CD14-positive monocyte (primary cell): ENCODE measurements around the gene CORO1C. TPM values are rescaled to one million over a fixed set of nuclear protein-coding genes. Genes with fewer than 3 reads are reported as not detected.

Source experiments
- DNase-seq, 3 donors: peaks; one replicate each; pipeline ENCODE4 v3.0.0-alpha.2; 2011 to 2022
- H2AFZ ChIP-seq: 2 replicates; pipeline ENCODE4 v1.6.0; 2012; ENCODE audit warnings: mild to moderate bottlenecking, low read depth, low read length, inconsistent platforms; ENCODE audit not compliant: insufficient read depth, poor library complexity, severe bottlenecking
- H3K27ac ChIP-seq, 2 donors: 1 replicate in 1 of 2; 2 replicates in 1 of 2; pipeline ENCODE4 v1.5.1; 2012 to 2013; ENCODE audit warnings: low read length in 2 of 2, control low read depth in 1 of 2, inconsistent platforms in 1 of 2, low read depth in 1 of 2, mild to moderate bottlenecking in 1 of 2
- H3K27me3 ChIP-seq, 2 donors: one replicate each; pipeline versions ENCODE4 v1.6.0 to v1.6.1; 2011 to 2013; ENCODE audit warnings: low read length in 2 of 2; ENCODE audit not compliant: control insufficient read depth in 2 of 2, insufficient read depth in 2 of 2
- H3K36me3 ChIP-seq, 2 donors: replicated peaks in 1 of 2; 1 replicate in 1 of 2; 2 replicates in 1 of 2; pipeline versions ENCODE4 v1.5.1 to v1.6.1; 2012 to 2013; ENCODE audit warnings: low read length in 2 of 2, control low read depth in 1 of 2, inconsistent platforms in 1 of 2, mild to moderate bottlenecking in 1 of 2; ENCODE audit not compliant: insufficient read depth in 2 of 2, control insufficient read depth in 1 of 2
- H3K4me1 ChIP-seq, 2 donors: 1 replicate in 1 of 2; 2 replicates in 1 of 2; pipeline versions ENCODE4 v1.5.1 to v1.6.1; 2012 to 2013; ENCODE audit warnings: low read length in 2 of 2, control low read depth in 1 of 2, inconsistent platforms in 1 of 2, mild to moderate bottlenecking in 1 of 2, moderate library complexity in 1 of 2; ENCODE audit not compliant: insufficient read depth in 2 of 2, control insufficient read depth in 1 of 2
- H3K4me2 ChIP-seq: replicated peaks from 2 replicates; pipeline ENCODE3; 2012; ENCODE audit warnings: low read length, moderate library complexity, mild to moderate bottlenecking; ENCODE audit not compliant: poor library complexity, severe bottlenecking; ENCODE audit errors: extremely low read depth
- H3K4me3 ChIP-seq, 3 experiments: fragments of 200-600 bp in 1 of 3; sonication (generic) in 1 of 3; replicated peaks in 1 of 3; 1 replicate in 2 of 3; 2 replicates in 1 of 3; pipeline ENCODE4 v1.5.1; 2011 to 2013; ENCODE audit warnings: low read length in 3 of 3, mild to moderate bottlenecking in 3 of 3, control low read depth in 2 of 3, low read depth in 2 of 3, inconsistent platforms in 1 of 3, moderate library complexity in 1 of 3
- H3K79me2 ChIP-seq: 2 replicates; pipeline ENCODE4 v1.6.0; 2012; ENCODE audit warnings: mild to moderate bottlenecking, control low read depth, inconsistent platforms, low read length, moderate library complexity; ENCODE audit not compliant: insufficient read depth
- H3K9ac ChIP-seq: 2 replicates; pipeline ENCODE4 v1.6.0; 2017; ENCODE audit warnings: low read length, mild to moderate bottlenecking; ENCODE audit not compliant: insufficient read depth, poor library complexity, severe bottlenecking
- H3K9me3 ChIP-seq, 2 donors: replicated peaks in 1 of 2; 1 replicate in 1 of 2; 2 replicates in 1 of 2; pipeline versions ENCODE4 v1.5.1 to v1.6.1; 2012 to 2013; ENCODE audit warnings: low read length in 2 of 2, control low read depth in 1 of 2; ENCODE audit not compliant: control insufficient read depth in 1 of 2, insufficient read depth in 1 of 2
- H4K20me1 ChIP-seq: 2 replicates; pipeline ENCODE4 v1.6.0; 2012; ENCODE audit warnings: mild to moderate bottlenecking, low read length, control low read depth, moderate library complexity; ENCODE audit not compliant: insufficient read depth
- H3K27ac Mint-ChIP-seq, 7 donors: one replicate each; pipeline ENCODE4 v1.8.0; 2020; ENCODE audit warnings: mild to moderate bottlenecking in 7 of 7, mixed read lengths in 7 of 7, moderate library complexity in 6 of 7, inconsistent platforms in 2 of 7
- H3K27me3 Mint-ChIP-seq, 3 donors: one replicate each; pipeline ENCODE4 v1.8.0; 2021 to 2022; ENCODE audit warnings: low read depth in 3 of 3, mild to moderate bottlenecking in 3 of 3, mixed read lengths in 3 of 3, moderate library complexity in 3 of 3, inconsistent platforms in 1 of 3
- H3K36me3 Mint-ChIP-seq, 2 donors: one replicate each; pipeline ENCODE4 v1.8.0; 2020; ENCODE audit warnings: mixed read lengths in 2 of 2, inconsistent platforms in 1 of 2, mild to moderate bottlenecking in 1 of 2
- H3K4me1 Mint-ChIP-seq: one replicate; pipeline ENCODE4 v1.8.0; 2020; ENCODE audit warnings: mild to moderate bottlenecking, mixed read lengths
- H3K4me3 Mint-ChIP-seq, 2 donors: one replicate each; pipeline ENCODE4 v1.8.0; 2020; ENCODE audit warnings: mild to moderate bottlenecking in 2 of 2, mixed read lengths in 2 of 2, moderate library complexity in 1 of 2
- H3K9me3 Mint-ChIP-seq, 7 donors: one replicate each; pipeline ENCODE4 v1.8.0; 2020 to 2022; ENCODE audit warnings: mixed read lengths in 7 of 7, mild to moderate bottlenecking in 6 of 7, moderate library complexity in 6 of 7, inconsistent platforms in 2 of 7
- WGBS: methylation state at CpG from one replicate; pipeline ENCODE4 v1.1.5; 2013; ENCODE audit warnings: missing lambda C conversion rate; ENCODE audit not compliant: insufficient coverage; 5-methylcytosine and 5-hydroxymethylcytosine counted together
- intact Hi-C, 2 donors: fragments of 100-400 bp; cut with micrococcal nuclease; formaldehyde crosslinking; loops; one replicate each; pipeline versions ENCODE4 v1.15.0 to v1.15.1; 2023
- polyA plus RNA-seq, 3 donors: library from polyadenylated mRNA; depleted of rRNA in 1 of 3; unstranded in 2 of 3; stranded (reverse) in 1 of 3; fragments of 300-500 nt in 2 of 3; fragments of >200 nt in 1 of 3; fragmentation: Illumina TruSeq in 2 of 3; gene quantifications; 1 replicate in 2 of 3; 2 replicates in 1 of 3; pipeline ENCODE4 v1.2.3, GENCODE V29; 2012 to 2021
- TF ChIP-seq, protein P1 (sequence below): fragments of 200-600 bp; IDR thresholded peaks from one replicate; pipeline ENCODE4 v1.8.0; 2022; ENCODE audit warnings: antibody characterized with exemption, mild to moderate bottlenecking

Gene CORO1C
- polyA plus RNA-seq, 3 donors, result 77.5 to 285 (median 229) TPM

DNA sequence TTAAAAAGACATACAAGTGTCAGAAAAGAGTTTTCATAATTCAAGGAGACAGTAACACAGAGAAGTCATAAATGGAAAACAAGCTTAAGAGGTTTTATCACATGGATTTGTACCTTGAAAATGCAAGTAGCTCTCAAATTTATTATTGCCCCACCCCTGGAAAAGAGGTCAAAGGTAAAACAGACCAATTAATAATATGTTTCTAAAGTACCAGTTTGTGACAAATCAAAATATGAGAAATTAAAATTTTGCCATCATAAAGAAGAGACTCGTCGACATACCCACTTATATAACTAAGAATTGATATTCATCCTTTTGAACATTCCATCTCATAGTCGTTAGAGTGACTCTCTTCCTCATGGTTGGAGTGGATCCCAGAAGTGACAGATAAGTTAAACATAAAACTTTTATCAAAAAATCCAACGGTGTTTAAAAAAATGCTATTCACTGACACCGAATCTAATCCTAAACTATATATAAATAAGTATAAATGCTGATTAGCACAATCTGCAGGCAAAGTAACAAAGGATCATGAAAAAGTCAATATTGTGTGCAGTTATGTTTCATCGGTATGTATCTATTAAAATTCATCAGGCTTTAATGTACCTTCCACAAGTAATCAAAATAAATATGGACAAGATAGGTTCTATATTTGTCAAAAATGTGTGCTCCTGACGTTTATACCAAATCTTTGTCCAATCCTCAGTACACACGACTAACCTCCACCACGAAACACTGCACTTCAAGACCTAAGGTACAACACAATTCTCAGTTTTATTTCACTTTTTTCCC is 2.3 kb downstream of the CORO1C start:
- H3K9me3 Mint-ChIP-seq, result no peaks in the 10 kb centered on the region
- no peaks in the 10 kb centered on the region for H3K36me3 ChIP-seq

DNA sequence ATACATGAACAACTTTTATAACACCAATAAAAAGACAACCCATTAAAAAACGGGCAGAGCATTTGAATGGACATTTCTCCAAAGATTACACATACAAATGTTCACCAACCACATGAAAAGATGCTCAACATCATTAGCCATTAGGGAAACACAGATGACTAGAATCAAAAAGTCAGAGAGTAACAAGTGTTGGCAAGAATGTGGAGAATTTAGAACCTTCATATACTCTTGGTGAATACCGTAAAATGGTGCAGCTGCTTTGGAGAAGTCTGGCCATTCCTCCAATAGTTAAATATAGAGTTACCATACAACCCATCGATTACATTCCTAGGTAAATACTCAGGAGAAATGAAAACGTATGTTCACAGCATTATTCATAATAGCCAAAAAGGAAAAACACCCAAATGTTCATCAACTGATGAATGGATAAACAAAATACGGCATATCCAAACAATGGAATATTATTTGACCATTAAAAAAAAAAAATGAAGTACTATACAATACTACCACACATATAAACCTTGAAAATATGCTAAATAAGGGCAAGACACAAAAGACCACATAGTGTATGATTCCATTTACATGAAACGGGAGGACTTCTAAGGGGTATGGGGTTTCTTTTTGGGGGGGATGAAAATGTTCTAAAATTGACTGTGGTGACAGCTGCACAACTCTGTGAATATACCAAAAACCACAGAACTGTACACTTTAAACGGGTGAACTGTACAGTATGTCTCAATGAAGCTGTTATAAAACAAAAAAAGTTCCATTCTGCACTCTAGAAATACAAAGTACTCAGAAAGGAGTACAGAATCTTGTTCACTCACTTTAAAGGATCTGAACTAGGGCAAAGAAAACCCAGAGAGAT is 3.2 kb downstream of the CORO1C start:
- no CpG with 5 or more reads among the region's 7 CpGs for WGBS
- Histone ChIP-seq H3K4me1 (peaks cover 72 to 83% of the 10 kb centered on the region in 2 donors), H3K4me2 (peak overlapping the region; percentile 81), H3K27me3 (no peaks in the 10 kb centered on the region), H3K9ac (no peak overlapping the region), H3K27ac (no peak overlapping the region), H2AFZ (no peak overlapping the region), H4K20me1 (peaks cover 51% of the 10 kb centered on the region), H3K4me3 (peak overlapping the region in 1 of 3 experiments; percentile 92), H3K36me3 (no peaks in the 10 kb centered on the region), H3K9me3 (no peaks in the 10 kb centered on the region), H3K79me2 (peaks cover 71% of the 10 kb centered on the region)
- Mint-ChIP-seq H3K4me3 (peak overlapping the region in 1 of 2 donors; percentile 4), H3K27ac (no peak overlapping the region), H3K27me3 (peaks cover 0 to 2% (median 0%) of the 10 kb centered on the region in 3 donors), H3K4me1 (peaks cover 77% of the 10 kb centered on the region), H3K36me3 (peaks cover 13 to 20% of the 10 kb centered on the region in 2 donors), H3K9me3 (no peaks in the 10 kb centered on the region)
- TF ChIP-seq, protein P1, sequence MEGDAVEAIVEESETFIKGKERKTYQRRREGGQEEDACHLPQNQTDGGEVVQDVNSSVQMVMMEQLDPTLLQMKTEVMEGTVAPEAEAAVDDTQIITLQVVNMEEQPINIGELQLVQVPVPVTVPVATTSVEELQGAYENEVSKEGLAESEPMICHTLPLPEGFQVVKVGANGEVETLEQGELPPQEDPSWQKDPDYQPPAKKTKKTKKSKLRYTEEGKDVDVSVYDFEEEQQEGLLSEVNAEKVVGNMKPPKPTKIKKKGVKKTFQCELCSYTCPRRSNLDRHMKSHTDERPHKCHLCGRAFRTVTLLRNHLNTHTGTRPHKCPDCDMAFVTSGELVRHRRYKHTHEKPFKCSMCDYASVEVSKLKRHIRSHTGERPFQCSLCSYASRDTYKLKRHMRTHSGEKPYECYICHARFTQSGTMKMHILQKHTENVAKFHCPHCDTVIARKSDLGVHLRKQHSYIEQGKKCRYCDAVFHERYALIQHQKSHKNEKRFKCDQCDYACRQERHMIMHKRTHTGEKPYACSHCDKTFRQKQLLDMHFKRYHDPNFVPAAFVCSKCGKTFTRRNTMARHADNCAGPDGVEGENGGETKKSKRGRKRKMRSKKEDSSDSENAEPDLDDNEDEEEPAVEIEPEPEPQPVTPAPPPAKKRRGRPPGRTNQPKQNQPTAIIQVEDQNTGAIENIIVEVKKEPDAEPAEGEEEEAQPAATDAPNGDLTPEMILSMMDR, result no peak
- no peak for DNase-seq
- intact Hi-C loops, result no loop called here

More for the DNA sequence above, 2.3 kb downstream of the CORO1C start:
- Histone ChIP-seq H3K79me2 (peaks cover 70% of the 10 kb centered on the region), H3K4me1 (peaks cover 70 to 83% of the 10 kb centered on the region in 2 donors), H3K4me3 (peak overlapping the region in 1 of 3 experiments; percentile 92), H3K9ac (no peak overlapping the region), H3K9me3 (no peaks in the 10 kb centered on the region), H3K27ac (peak overlapping the region in 1 of 2 donors; percentile 92), H4K20me1 (peaks cover 45% of the 10 kb centered on the region), H2AFZ (no peak overlapping the region), H3K27me3 (no peaks in the 10 kb centered on the region), H3K4me2 (peak overlapping the region; percentile 81)
- WGBS, result 67% methylated on average over 3 of the region's 9 CpGs
- no peak for DNase-seq
- Mint-ChIP-seq H3K36me3 (peaks cover 13 to 20% of the 10 kb centered on the region in 2 donors), H3K27me3 (peaks cover 0 to 2% (median 0%) of the 10 kb centered on the region in 3 donors), H3K4me3 (peak overlapping the region; percentile 94 to 97), H3K4me1 (peaks cover 76% of the 10 kb centered on the region), H3K27ac (peak overlapping the region; percentile 47 to 99 (median 97))
- TF ChIP-seq, protein P1, result no peak
- intact Hi-C loops, result no loop called here
